COLO668 (cell line): ENCODE data around the gene DCTN5.

ENCODE experiments used
- DNase-seq: peaks from one replicate; lab custom pipeline; 2025; ENCODE audit not compliant: unreplicated experiment; lab: John Stamatoyannopoulos, UW

DCTN5 gene

GRCh38 chr16:23651943-23652468 lies 10.7 kb downstream of the DCTN5 start:
- no peak for DNase-seq

- DNase-seq = no peak
These were observed 22.7 kb downstream of the DCTN5 start for GRCh38 chr16:23663918-23664317.

GRCh38 chr16:23666571-23667354 lies 25.5 kb downstream of the DCTN5 start:
- no peak for DNase-seq

GRCh38 chr16:23667355-23667659 lies 26.0 kb downstream of the DCTN5 start:
- no peak for DNase-seq

- DNase-seq = no peak
These were observed 27.0 kb downstream of the DCTN5 start for GRCh38 chr16:23668225-23668624.

- DNase-seq = no peak
These were observed 27.6 kb downstream of the DCTN5 start for GRCh38 chr16:23668873-23669272.

GRCh38 chr16:23670137-23670776 lies 29.0 kb downstream of the DCTN5 start:
- no peak for DNase-seq

- no peak for DNase-seq
These were observed 32.8 kb downstream of the DCTN5 start for GRCh38 chr16:23673971-23674614.

GRCh38 chr16:23676924-23677480 lies 35.7 kb downstream of the DCTN5 start:
- DNase-seq = no peak

- DNase-seq = peak; percentile 93
These were observed 37.4 kb downstream of the DCTN5 start, which contains the start of gene PLK1 for GRCh38 chr16:23678430-23679273. Gene PLK1 (plus strand): TSS chr16:23678889. CDS start chr16:23678933, 44 bp downstream.

- peak; percentile 54 for DNase-seq
These were observed 38.2 kb downstream of the DCTN5 start for GRCh38 chr16:23679274-23679985.

GRCh38 chr16:23679986-23680336 lies 38.7 kb downstream of the DCTN5 start:
- DNase-seq = no peak

- DNase-seq = no peak
These were observed 40.9 kb downstream of the DCTN5 start for GRCh38 chr16:23682181-23682580.

GRCh38 chr16:23683487-23683886 lies 42.2 kb downstream of the DCTN5 start:
- no peak for DNase-seq

GRCh38 chr16:23687034-23687808 lies 46.0 kb downstream of the DCTN5 start:
- DNase-seq = no peak

GRCh38 chr16:23689442-23690187 lies 48.3 kb downstream of the DCTN5 start:
- DNase-seq = no peak

- no peak for DNase-seq
These were observed 49.7 kb downstream of the DCTN5 start for GRCh38 chr16:23690771-23691482.
